HL-60 (cell line): ENCODE measurements around the gene TMC1.

Source experiments
- CTCF ChIP-seq: IDR thresholded peaks from one replicate; pipeline ENCODE4 v1.5.1; 2011; ENCODE audit warnings: low read length, control low read depth, inconsistent platforms; ENCODE audit not compliant: insufficient read depth
- GABPA ChIP-seq: IDR thresholded peaks from 2 replicates; pipeline ENCODE4 v1.6.1; 2012; ENCODE audit warnings: low read depth
- POLR2AphosphoS5 ChIP-seq: IDR thresholded peaks from 2 replicates; pipeline ENCODE4 v1.6.1; 2012; ENCODE audit warnings: low read depth
- REST ChIP-seq: IDR thresholded peaks from 2 replicates; pipeline ENCODE4 v1.6.1; 2012; ENCODE audit warnings: low read depth; ENCODE audit not compliant: insufficient replicate concordance
- SPI1 ChIP-seq: IDR thresholded peaks from 2 replicates; pipeline ENCODE4 v1.6.1; 2012; ENCODE audit warnings: low read depth, mild to moderate bottlenecking, borderline replicate concordance

DNA sequence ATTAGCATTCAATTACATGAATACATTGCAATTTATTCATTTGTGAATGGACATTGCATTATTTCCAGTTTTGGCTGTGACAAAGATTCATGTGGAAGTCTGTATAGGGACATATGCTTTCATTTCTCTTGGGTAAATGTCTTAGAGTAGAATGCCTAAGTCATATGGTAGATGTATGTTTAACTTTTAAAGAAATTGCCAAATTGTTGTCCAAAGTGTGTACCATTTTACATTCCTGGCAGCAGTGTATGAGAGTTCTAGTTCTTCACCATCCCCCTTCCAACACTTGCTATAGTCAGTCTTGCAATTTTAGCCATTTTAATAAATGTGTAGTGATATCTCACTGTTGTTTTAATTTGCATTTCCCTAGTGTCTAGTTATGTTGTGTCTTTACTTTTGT is 122.2 kb downstream of the TMC1 start:
- TF ChIP-seq CTCF (no peak), POLR2AphosphoS5 (no peak), REST (no peak), GABPA (no peak), SPI1 (no peak)
